Cardiac septum (tissue), 1 donor: ENCODE data around the gene EIF4A2. TPM values are rescaled to one million over a fixed set of nuclear protein-coding genes. Genes with fewer than 3 reads are reported as not detected.
"Not testable (repeated sequence)": the region's sequence is repeated elsewhere in the genome, so short reads cannot be mapped to it uniquely, and the experiment has no call there.

ENCODE experiments used
- DNase-seq: peaks from one replicate; pipeline ENCODE4 v3.0.0-alpha.2; 2020; ENCODE audit warnings: low spot score
- intact Hi-C: fragments of 100-400 bp; cut with DNase I; formaldehyde crosslinking; loops from one replicate; pipeline ENCODE4 v1.14.0; 2022
- total RNA-seq: library from RNA; stranded (reverse); fragmentation: NEBNext Ultra II Directional; extraction: Animal tissue kit (Norgen Biotek cat#: 25700); gene quantifications from one replicate; pipeline ENCODE4 v1.2.1, GENCODE V29; 2021
- donor health status: DM: no; HTN: no; CAD: no.

Gene EIF4A2
- total RNA-seq, 1 donor from 2014 or later: 361 TPM

DNA sequence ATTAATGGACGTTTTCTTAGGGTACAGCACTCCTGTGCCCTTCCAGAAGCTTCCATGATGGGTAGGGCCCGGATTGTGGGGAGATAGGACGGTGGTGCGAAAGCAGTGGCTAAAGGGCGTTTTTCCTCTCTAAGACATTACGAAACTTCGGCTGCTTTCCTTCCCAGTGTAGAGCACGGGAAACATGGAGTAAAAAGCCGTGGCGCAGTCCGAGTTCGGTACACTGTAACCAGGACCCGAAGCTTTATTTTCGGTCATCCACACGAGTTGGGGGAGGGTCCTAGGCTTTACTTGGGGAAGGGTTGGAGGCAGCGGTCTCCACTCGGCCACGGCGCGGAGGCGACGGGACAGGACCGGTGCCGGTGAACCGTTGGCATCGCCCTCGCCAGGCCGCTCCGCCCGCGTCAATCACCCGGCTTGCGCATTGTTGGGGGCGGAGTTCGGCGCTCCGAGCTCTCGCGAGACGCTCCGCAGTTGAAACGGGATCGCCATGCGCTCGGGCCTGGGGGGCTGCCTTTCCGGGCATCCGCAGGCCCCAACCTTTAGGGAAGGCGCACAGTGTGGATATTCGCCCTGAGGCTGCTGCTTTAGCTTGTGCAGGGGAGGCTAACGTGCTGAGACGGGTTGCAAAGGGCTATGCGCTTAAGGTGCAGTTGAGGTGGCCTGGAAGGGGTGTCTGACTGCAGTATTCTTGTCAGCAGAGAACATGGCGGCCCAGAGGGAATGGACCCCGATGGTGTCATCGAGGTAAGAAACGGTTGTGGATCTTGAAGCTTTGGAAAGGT is 546 bp downstream of the EIF4A2 start:
- DNase-seq: peak; percentile 93
- intact Hi-C loops: loop anchor here (2.0 to 5.0 kb wide), 3 partner anchors 23 to 213 kb away; partner anchors contain the start of genes DNAJB11, RFC4 and ST6GAL1

GRCh38 chr3:186784820-186785494 is 1.6 kb downstream of the EIF4A2 start:
- DNase-seq: no peak
- intact Hi-C loops: loop anchor here (2.0 to 5.0 kb wide), 2 partner anchors 22 to 147 kb away; partner anchors contain the start of genes RFC4 and ST6GAL1

DNA sequence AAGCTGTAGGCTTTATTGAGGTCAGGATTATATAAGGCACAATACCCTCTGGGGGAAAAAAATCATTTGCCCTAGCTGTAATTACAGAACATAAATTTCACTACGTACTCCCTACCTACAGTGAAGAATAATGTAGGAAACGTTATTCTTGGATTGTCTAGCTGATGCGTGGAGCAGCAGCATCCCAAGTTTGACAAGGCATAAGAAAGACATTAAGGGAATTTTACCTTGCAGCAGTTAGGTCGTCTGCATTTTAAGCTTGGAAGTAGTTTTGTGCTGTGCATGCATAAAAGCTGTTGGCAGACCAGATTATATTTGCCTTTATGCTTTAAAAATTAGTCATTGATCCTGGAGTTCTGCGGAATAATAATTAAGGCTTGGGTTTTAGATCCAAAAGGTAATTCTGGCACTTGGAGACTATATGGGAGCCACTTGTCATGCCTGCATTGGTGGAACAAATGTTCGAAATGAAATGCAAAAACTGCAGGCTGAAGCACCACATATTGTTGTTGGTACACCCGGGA is 2.2 kb downstream of the EIF4A2 start:
- intact Hi-C loops: loop anchor here (2.0 kb wide), 1 partner anchor 21 kb away; the partner anchor contains the start of gene RFC4

DNA sequence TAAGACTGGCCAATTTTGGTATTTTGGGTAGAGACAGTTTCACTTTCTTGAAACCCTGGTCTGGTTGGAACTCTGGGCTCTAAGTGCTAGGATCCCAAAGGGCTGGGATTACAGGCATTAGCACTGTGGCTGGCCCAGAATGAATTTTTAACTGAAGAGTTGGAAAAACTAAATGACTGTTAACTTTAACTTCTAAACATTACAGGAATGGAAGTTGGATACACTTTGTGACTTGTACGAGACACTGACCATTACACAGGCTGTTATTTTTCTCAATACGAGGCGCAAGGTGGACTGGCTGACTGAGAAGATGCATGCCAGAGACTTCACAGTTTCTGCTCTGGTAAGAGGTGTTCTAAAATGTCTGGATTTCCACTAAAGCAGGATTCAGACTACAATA is 3.5 kb downstream of the EIF4A2 start:
- no peak for DNase-seq
- intact Hi-C loops: no loop called here

More for the DNA sequence above, 2.2 kb downstream of the EIF4A2 start:
- no peak for DNase-seq

DNA sequence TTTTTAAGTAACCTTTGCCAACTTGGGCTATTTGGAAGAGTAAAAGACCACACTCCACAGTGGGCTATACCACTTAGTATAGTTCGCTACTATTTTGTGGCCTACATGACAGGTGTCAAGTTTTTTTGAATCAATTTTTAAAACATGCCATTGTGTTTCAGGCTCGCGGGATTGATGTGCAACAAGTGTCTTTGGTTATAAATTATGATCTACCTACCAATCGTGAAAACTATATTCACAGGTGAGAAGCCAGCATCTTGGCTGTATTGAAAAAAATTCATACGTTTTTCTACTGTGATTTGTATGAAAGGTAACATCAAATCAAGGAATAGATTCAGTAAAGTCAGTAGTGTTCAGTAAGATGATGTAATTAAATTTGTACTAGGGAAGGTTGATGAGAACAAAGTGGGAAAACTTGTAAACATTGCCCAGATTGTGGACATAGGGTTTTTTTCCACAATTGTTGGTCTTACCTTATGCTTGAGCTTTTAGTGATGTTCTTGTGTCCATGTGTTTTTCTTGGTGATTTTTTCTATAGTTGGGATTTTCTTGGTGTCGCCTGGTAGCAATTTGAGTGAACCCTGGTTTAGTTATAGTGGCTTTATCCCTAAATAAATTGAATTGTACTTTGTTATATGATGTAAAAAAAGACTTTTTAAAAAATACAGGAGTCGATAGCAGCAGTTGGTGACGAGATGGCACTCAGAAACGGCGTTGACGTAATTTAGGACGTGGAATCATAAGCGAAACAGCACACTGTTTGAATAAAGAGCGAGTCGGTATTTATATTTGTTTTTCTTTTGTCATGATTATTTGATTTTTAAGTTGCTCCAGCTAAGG is 4.5 kb downstream of the EIF4A2 start:
- intact Hi-C loops: no loop called here

DNA sequence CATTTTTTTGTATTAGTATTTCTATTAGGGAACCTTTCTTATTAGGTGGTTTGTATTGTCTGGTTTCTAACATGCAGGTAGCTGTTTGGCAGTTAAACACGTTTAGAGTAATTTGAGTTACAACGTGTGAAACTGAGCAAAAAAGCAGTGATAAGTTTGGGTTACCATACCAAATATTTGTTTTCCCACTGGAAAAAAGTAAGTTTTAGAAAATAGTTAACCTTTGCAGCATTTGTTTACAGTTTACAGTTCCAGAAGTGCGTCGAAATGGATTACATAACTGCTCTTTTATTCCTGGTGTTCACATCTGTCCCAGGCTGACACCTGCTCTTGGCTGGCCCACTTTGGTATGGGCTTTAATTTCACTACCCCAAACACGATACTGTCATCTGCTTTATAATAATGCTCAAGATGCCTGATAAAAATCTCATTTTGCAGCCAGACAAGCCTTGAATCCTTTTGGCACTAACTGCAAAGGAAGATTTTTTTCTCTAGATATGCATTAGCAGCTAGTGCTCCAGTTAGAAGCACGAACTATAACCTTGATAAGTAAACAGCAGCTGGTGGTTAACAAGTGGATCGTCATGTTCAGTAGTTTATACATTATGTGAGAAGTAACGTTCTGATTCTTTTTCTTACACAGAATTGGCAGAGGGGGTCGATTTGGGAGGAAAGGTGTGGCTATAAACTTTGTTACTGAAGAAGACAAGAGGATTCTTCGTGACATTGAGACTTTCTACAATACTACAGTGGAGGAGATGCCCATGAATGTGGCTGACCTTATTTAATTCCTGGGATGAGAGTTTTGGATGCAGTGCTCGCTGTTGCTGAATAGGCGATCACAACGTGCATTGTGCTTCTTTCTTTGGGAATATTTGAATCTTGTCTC is 5.3 kb downstream of the EIF4A2 start:
- no peak for DNase-seq
- intact Hi-C loops: no loop called here

More for the DNA sequence above, 4.5 kb downstream of the EIF4A2 start:
- no peak for DNase-seq

DNA sequence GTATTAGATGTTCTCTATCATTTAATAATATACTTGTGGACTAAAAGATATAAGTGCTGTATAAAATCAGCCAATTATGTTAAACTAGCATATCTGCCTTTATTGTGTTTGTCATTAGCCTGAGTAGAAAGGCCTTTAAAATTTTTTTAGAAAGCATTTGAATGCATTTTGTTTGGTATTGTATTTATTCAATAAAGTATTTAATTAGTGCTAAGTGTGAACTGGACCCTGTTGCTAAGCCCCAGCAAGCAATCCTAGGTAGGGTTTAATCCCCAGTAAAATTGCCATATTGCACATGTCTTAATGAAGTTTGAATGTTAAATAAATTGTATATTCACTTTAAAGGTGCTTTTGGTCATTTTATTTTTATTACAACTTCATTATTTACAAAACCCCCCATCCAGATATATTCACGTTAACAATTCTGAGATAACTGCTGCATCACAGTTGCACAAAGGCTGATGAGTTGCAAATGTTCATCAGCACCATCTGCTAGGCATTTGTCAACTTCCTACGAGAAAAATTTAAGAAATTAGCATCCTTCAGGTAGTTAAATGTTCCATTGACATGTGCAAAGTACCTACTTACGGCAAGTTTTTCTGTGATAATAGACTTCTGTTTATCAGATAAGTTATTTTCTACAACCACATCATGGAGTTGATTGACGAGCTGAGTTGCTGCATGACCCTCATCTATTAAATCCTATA is 6.3 kb downstream of the EIF4A2 start:
- intact Hi-C loops: no loop called here
- no peak for DNase-seq

- intact Hi-C loops: no loop called here
- DNase-seq: no peak
These were observed 7.0 kb downstream of the EIF4A2 start for GRCh38 chr3:186790261-186790981.

DNA sequence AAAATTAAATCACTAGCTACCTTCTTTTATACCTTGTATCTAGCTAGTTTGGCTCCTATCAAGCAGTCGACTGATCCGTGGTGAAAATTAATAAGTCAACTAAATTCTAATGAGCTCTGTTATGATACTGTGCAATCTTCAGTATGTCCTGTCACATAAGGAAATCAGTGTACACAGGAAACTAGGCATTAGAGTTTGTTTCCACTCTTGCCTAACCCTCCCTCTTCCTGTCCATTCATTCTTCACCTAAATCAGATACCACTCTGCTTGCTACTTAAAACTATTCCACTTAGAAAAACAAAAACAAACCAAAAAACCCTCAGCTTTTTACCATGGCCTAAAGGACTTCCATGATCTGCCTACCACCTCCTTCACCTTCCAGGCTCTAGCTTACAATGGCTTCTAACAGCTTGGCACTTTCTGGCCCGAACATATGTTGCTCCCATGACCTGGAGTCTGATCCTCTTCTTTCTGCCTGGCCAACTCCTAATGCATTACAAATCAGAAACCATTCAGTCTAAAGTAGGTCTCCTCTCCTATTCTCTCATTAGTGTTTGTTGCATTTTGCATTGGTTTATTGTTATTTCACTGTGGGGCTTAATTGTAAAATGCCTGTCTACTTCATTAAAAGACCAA is 15.0 kb downstream of the EIF4A2 start:
- intact Hi-C loops: no loop called here
- DNase-seq: no peak

DNA sequence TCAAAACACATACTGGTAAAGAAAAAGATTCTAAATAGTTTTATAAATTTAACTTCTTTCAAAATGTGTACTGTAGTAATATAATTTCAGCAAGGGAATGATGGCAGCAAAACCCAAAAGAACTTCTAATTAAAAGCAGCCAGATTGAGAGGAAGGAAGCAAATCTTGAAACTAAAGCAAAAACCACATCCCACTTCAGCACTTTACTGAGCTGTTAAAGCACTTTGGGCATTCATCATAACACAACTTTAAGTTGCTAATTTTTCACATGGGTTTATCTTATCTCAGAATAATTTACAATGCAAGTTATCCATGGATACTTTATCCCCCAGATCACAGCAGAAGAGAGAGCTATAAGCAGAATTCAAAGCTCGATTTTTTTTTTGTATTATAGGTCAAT is 16.9 kb downstream of the EIF4A2 start:
- DNase-seq: no peak
- intact Hi-C loops: no loop called here

DNA sequence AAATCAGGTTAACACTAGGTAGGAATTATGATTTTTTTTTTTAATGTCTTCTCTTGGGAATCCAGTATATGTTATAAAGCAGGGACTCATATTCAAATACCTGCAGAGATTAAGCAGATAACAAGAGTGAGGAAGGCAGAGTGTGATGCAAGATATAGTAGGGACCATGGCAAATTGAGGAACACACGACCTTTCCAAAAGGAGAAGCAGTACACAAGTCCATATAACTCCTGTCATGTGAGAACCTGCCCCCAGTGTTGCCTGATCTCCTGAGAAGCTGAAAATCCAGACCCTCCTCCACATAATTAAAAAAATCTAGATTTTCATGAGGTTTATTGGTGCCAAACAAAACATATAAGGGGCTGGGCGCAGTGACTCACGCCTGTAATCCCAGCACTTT is 19.3 kb downstream of the EIF4A2 start:
- DNase-seq: no peak
- intact Hi-C loops: no loop called here

GRCh38 chr3:186803447-186803846 is 20.1 kb downstream of the EIF4A2 start:
- DNase-seq, intact Hi-C loops: not testable (repeated sequence)

DNA sequence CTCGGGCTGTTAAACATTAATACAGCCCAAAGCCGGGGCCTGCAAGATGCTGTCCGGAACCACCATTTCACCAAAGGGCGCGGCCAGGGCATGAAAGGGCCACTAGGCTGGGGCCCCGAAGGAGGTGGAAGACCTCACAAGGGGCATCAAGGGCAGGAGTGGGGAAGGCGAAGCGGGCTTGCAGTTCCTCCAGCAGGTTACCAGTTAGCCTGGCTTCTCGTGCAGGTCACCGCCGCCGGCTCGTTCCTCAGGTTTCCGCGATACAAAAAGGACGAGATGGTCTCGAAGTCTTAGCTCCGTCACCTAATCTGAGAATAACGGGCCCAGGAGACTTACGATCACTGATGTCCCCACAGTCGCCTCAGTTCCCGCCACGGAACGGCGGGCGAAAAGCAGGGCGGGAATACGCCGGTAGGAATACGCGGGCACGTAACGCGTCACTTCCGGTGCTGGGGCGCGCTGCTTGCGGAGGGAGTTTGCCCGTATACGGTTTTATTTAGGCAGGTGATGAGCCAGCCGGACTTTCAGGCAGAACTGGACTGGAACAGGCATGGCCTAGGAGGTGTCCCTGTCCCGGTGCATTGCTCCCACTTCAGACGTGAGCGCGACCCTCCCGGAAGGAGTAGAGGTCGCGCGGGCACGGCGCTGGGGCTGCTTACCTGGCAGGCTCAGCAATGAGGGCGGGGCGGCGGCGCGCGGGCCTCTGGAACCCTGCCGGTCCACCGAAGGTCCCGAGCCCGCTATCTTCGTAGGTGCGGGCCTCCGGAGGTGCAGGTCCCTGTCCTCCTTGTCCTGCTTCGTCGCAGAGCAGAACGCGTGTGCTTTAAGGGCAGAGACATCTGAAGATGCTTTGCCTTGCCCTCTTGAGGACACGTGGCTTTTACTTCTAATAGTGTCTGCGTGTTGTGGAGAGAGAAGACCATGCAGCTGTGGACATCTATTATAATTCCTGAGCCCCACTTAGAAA is 23.0 kb downstream of the EIF4A2 start, which contains the start of gene RFC4:
RFC4 (minus strand) TSS at position 394 of the 967 bp plus-strand sequence. CDS start 1,769 bp downstream, outside the sequence.
- peak; percentile 94 for DNase-seq
- intact Hi-C loops: loop anchor here (1.0 to 2.0 kb wide), 2 partner anchors 21 to 22 kb away; no protein-coding TSS in a partner anchor

GRCh38 chr3:186807231-186807630 is 23.9 kb downstream of the EIF4A2 start:
- intact Hi-C loops: loop anchor here (2.0 kb wide), 1 partner anchor 22 kb away; no protein-coding TSS in a partner anchor

DNA sequence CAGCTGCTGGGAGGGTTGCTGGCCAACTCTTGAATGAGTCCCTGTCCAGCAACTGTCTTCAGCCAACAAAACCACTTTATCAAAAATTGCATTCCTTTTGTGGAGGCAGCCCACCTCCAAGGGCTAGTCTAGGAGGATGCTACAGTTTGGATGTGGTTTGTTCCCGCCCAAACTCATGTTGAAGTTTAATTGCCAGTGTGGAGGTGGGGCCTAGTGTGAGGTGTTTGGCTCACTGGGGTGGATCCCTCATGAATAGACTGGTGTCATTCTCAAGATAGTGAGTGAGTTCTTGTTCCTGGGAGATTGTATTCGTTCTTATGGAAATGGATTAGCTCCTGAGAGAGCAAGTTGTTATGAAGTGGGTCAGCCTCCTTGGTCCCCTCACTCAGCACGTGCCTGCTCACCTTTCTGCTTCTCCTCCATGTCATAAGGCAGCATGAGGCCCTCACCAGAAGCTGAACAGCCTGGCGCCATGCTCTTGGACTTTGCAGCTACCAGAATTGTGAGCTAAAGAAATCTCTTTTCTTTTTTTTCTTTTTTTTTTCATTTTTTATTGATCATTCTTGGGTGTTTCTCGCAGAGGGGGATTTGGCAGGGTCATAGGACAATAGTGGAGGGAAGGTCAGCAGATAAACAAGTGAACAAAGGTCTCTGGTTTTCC is 27.1 kb downstream of the EIF4A2 start:
- DNase-seq: no peak
- intact Hi-C loops: no loop called here

More at GRCh38 chr3:186807231-186807630, 23.9 kb downstream of the EIF4A2 start:
- DNase-seq: no peak
